GM12873 (cell line): Measurements from ENCODE around the gene TTPAL.

Experiments used
- CTCF ChIP-seq: IDR thresholded peaks from 2 replicates; pipeline ENCODE4 v1.5.1; 2012; ENCODE audit warnings: low read depth, mild to moderate bottlenecking, moderate library complexity, low read length, control low read depth; ENCODE audit not compliant: insufficient read depth; ENCODE audit errors: missing control alignments

TTPAL gene

GRCh38 chr20:44485830-44486198 lies 10.1 kb downstream of the TTPAL start:
- TF ChIP-seq CTCF = no peak

DNA sequence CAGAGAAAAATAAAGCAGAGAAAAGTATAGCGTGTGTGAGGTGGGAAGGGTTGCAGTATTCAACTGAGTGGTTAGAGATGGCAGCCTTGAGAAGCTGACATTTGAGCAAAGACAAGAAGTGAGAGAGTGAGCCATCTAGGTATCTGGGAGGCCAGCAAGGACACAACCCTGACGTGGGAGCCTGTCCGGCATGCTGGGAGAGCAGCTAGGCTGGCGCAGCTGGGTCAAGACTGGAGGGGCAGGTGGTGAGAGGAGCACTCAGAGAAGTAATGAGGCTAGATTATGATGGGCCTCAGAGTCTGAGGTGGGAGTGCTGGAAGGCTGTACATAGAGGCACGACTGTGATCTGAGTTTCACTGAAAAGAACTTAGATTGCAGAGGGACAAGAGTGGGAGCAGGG lies 12.9 kb downstream of the TTPAL start:
- TF ChIP-seq CTCF = no peak

- no peak for TF ChIP-seq CTCF
Measured at GRCh38 chr20:44489223-44489622, 13.5 kb downstream of the TTPAL start.

DNA sequence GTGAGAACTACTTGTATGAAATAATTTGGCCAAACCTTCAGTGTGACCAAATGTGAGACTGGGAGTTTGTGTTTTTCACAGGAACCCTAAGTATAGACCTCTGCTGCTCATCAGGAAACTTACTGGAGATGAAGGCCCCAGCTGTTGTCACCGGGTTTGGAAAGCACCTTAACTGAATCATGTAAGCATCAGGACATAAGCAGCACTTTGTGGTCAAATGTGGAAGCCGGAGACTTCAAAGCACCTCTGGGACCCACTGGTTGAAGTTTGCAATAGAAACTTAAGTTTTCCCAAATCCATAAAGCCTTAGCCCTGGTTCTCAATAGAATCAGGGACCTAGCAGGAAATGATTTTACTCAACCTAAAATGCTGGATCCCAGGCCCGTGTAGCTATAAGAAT lies 14.3 kb downstream of the TTPAL start:
- no peak for TF ChIP-seq CTCF

GRCh38 chr20:44491635-44492395 lies 16.1 kb downstream of the TTPAL start:
- no peak for TF ChIP-seq CTCF

- no peak for TF ChIP-seq CTCF
Measured at GRCh38 chr20:44494266-44494665, 18.6 kb downstream of the TTPAL start.

DNA sequence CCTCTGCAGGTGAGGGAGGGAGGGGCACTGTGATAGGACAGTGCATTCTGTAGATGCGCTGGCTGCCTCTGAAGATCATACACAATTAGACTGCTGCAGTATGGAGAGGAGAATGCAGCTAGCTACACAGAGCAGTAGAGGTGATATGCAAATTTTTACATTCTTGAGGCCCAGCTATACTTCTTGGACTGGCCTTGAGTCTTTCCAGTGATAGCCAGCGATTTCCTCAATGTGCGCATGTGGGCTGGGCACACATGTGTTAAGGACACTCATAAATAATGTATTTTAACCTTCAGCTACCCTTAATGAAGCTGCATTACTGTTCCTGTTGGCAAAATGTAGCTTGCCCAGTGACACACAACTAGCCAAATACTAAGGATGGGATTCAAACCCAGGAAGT lies 19.0 kb downstream of the TTPAL start:
- no peak for TF ChIP-seq CTCF
